ENCODE results near the gene H1-8.

The H1-8 gene

GRCh38 chr3:129576514-129577352, 33.8 kb downstream of the H1-8 start:
- TF ChIP-seq CREB1 (IDR thresholded peaks at IDR 0.05; ENCODE audit: low read depth), result no peak
- TF ChIP-seq TCF12 (IDR thresholded peaks at IDR 0.05; ENCODE audit: low read depth), result no peak
- TF ChIP-seq EP300 (IDR thresholded peaks at IDR 0.05; ENCODE audit: borderline replicate concordance), result no peak
- no peak for TF ChIP-seq ZBTB7A (IDR thresholded peaks at IDR 0.05; ENCODE audit: low read depth)
- no peak for TF ChIP-seq NFIC (IDR thresholded peaks at IDR 0.05)
- TF ChIP-seq TAF1 (IDR thresholded peaks at IDR 0.05; ENCODE audit: low read depth), result no peak
- TF ChIP-seq, protein P1, sequence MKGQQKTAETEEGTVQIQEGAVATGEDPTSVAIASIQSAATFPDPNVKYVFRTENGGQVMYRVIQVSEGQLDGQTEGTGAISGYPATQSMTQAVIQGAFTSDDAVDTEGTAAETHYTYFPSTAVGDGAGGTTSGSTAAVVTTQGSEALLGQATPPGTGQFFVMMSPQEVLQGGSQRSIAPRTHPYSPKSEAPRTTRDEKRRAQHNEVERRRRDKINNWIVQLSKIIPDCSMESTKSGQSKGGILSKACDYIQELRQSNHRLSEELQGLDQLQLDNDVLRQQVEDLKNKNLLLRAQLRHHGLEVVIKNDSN (IDR thresholded peaks at IDR 0.05), result no peak
- no peak for TF ChIP-seq EGR1 (IDR thresholded peaks at IDR 0.05)
- TF ChIP-seq, protein P2, sequence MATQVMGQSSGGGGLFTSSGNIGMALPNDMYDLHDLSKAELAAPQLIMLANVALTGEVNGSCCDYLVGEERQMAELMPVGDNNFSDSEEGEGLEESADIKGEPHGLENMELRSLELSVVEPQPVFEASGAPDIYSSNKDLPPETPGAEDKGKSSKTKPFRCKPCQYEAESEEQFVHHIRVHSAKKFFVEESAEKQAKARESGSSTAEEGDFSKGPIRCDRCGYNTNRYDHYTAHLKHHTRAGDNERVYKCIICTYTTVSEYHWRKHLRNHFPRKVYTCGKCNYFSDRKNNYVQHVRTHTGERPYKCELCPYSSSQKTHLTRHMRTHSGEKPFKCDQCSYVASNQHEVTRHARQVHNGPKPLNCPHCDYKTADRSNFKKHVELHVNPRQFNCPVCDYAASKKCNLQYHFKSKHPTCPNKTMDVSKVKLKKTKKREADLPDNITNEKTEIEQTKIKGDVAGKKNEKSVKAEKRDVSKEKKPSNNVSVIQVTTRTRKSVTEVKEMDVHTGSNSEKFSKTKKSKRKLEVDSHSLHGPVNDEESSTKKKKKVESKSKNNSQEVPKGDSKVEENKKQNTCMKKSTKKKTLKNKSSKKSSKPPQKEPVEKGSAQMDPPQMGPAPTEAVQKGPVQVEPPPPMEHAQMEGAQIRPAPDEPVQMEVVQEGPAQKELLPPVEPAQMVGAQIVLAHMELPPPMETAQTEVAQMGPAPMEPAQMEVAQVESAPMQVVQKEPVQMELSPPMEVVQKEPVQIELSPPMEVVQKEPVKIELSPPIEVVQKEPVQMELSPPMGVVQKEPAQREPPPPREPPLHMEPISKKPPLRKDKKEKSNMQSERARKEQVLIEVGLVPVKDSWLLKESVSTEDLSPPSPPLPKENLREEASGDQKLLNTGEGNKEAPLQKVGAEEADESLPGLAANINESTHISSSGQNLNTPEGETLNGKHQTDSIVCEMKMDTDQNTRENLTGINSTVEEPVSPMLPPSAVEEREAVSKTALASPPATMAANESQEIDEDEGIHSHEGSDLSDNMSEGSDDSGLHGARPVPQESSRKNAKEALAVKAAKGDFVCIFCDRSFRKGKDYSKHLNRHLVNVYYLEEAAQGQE (IDR thresholded peaks at IDR 0.05; ENCODE audit: low read depth), result no peak
- no peak for TF ChIP-seq RAD21 (IDR thresholded peaks at IDR 0.05; ENCODE audit: low read depth)
- TF ChIP-seq TEAD4 (IDR thresholded peaks at IDR 0.05), result no peak
- no peak for TF ChIP-seq YY1 (IDR thresholded peaks at IDR 0.05; ENCODE audit: low read depth)
- TF ChIP-seq CEBPB (IDR thresholded peaks at IDR 0.05), result no peak
- TF ChIP-seq, protein P3, sequence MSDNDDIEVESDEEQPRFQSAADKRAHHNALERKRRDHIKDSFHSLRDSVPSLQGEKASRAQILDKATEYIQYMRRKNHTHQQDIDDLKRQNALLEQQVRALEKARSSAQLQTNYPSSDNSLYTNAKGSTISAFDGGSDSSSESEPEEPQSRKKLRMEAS (IDR thresholded peaks at IDR 0.05), result no peak
- no peak for TF ChIP-seq FOXM1 (IDR thresholded peaks at IDR 0.05; ENCODE audit: borderline replicate concordance, low read depth)

GRCh38 chr3:129577366-129577765, 34.4 kb downstream of the H1-8 start:
- no peak for TF ChIP-seq NFIC (IDR thresholded peaks at IDR 0.05)
- TF ChIP-seq YY1 (IDR thresholded peaks at IDR 0.05; ENCODE audit: low read depth), result no peak
- TF ChIP-seq EGR1 (IDR thresholded peaks at IDR 0.05), result no peak
- no peak for TF ChIP-seq CEBPB (IDR thresholded peaks at IDR 0.05)
- no peak for TF ChIP-seq TAF1 (IDR thresholded peaks at IDR 0.05; ENCODE audit: low read depth)
- no peak for TF ChIP-seq EP300 (IDR thresholded peaks at IDR 0.05; ENCODE audit: borderline replicate concordance)
- no peak for TF ChIP-seq FOXM1 (IDR thresholded peaks at IDR 0.05; ENCODE audit: borderline replicate concordance, low read depth)
- no peak for TF ChIP-seq TEAD4 (IDR thresholded peaks at IDR 0.05)
- TF ChIP-seq TCF12 (IDR thresholded peaks at IDR 0.05; ENCODE audit: low read depth), result no peak

DNA sequence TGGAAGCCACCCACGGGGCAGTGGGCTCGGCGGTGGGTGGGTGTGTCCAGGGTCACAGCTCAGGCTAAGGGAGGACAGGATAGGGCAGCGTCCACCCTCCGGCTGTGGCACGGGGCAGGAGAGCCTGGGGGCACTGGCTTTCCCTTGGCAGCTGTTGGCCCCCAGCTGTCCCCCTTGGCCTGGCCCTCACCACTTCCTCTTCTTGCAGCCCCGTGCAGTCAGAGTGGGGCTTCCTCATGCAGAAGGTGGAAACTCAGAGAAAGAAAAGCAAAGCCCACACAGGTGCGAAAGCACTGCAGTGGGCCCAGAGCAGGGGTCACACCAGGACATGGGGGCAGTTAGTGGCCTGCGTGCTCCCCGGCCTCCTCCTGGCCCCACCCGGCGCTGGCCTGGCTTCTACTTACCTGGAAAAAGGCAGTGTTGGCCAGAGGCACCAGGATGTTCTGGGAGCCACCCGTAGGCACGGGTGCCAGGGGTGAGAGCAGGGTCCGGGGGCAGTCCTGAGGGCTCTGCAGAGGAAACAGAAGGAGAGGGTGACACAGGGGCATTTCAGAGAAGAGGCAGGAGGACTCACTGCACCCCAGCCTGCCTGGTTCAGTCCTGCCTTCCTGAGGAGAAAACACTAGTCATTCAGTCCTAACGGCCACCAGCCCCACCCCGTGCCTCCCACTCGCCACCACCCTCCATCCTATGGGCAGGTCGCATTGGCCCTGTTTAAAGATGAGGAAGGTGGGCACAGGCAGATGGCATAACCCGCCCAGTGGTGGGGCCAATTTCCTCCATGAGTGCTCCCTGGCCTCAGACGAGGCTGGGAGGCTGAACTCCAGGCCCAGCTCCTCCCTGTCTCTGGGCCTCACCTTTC, 35.2 kb downstream of the H1-8 start:
- no peak for TF ChIP-seq RAD21 (IDR thresholded peaks at IDR 0.05; ENCODE audit: low read depth)
- no peak for TF ChIP-seq NFIC (IDR thresholded peaks at IDR 0.05)
- TF ChIP-seq YY1 (IDR thresholded peaks at IDR 0.05; ENCODE audit: low read depth), result no peak
- no peak for TF ChIP-seq TEAD4 (IDR thresholded peaks at IDR 0.05)
- no peak for TF ChIP-seq CREB1 (IDR thresholded peaks at IDR 0.05; ENCODE audit: low read depth)
- TF ChIP-seq, protein P3 (IDR thresholded peaks at IDR 0.05), result no peak
- TF ChIP-seq CEBPB (IDR thresholded peaks at IDR 0.05), result no peak
- TF ChIP-seq, protein P2 (IDR thresholded peaks at IDR 0.05; ENCODE audit: low read depth), result no peak
- TF ChIP-seq EP300 (IDR thresholded peaks at IDR 0.05; ENCODE audit: borderline replicate concordance), result no peak
- no peak for TF ChIP-seq ZBTB7A (IDR thresholded peaks at IDR 0.05; ENCODE audit: low read depth)
- TF ChIP-seq EGR1 (IDR thresholded peaks at IDR 0.05), result no peak
- TF ChIP-seq, protein P1 (IDR thresholded peaks at IDR 0.05), result no peak
- no peak for TF ChIP-seq TCF12 (IDR thresholded peaks at IDR 0.05; ENCODE audit: low read depth)
- no peak for TF ChIP-seq FOXM1 (IDR thresholded peaks at IDR 0.05; ENCODE audit: borderline replicate concordance, low read depth)

DNA sequence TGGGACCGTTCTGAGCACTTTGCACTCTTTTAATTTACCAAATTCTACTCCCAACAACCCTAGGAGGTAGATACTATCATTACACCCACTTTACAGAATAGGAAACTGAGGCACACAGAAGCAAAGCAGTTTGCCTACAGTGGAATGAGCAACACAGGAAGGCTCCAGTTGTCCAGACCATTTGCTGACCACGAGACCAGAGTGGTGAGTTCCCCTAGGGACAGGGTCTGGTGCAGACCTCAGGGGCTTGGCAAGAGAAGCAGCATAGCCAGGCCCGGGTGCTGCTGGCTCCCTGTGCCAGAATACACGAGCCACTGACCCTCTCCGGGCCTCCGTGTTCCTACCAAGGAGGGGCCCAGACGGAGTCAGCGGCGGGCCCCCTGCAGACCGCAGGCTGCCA, 37.0 kb downstream of the H1-8 start:
- TF ChIP-seq, protein P1 (IDR thresholded peaks at IDR 0.05), result no peak
- no peak for TF ChIP-seq FOXM1 (IDR thresholded peaks at IDR 0.05; ENCODE audit: borderline replicate concordance, low read depth)
- no peak for TF ChIP-seq EGR1 (IDR thresholded peaks at IDR 0.05)
- no peak for TF ChIP-seq CEBPB (IDR thresholded peaks at IDR 0.05)
- no peak for TF ChIP-seq YY1 (IDR thresholded peaks at IDR 0.05; ENCODE audit: low read depth)
- TF ChIP-seq NFIC (IDR thresholded peaks at IDR 0.05), result no peak
- no peak for TF ChIP-seq TEAD4 (IDR thresholded peaks at IDR 0.05)
- no peak for TF ChIP-seq CREB1 (IDR thresholded peaks at IDR 0.05; ENCODE audit: low read depth)
- no peak for TF ChIP-seq EP300 (IDR thresholded peaks at IDR 0.05; ENCODE audit: borderline replicate concordance)
- TF ChIP-seq, protein P3 (IDR thresholded peaks at IDR 0.05), result no peak
- no peak for TF ChIP-seq TCF12 (IDR thresholded peaks at IDR 0.05; ENCODE audit: low read depth)
- no peak for TF ChIP-seq TAF1 (IDR thresholded peaks at IDR 0.05; ENCODE audit: low read depth)
- TF ChIP-seq ZBTB7A (IDR thresholded peaks at IDR 0.05; ENCODE audit: low read depth), result no peak

All from Ishikawa (cell line).